GM19099 (cell line): ENCODE data around the gene SZRD1.

Experiments used
- POLR2A ChIP-seq: IDR thresholded peaks from 3 replicates; pipeline ENCODE4 v1.6.1; 2011; ENCODE audit warnings: low read depth; ENCODE audit not compliant: insufficient read length; ENCODE audit errors: extremely low read depth

The SZRD1 gene

GRCh38 chr1:16385659-16386453 lies 18.8 kb downstream of the SZRD1 start:
- no peak for TF ChIP-seq POLR2A

GRCh38 chr1:16386454-16387113 lies 19.5 kb downstream of the SZRD1 start:
- no peak for TF ChIP-seq POLR2A

- no peak for TF ChIP-seq POLR2A
These were observed 20.5 kb downstream of the SZRD1 start for GRCh38 chr1:16387201-16388188.

GRCh38 chr1:16391411-16391810 lies 24.4 kb downstream of the SZRD1 start:
- TF ChIP-seq POLR2A, result no peak

- no peak for TF ChIP-seq POLR2A
These were observed 25.9 kb downstream of the SZRD1 start for GRCh38 chr1:16392740-16393569.

- TF ChIP-seq POLR2A, result no peak
These were observed 26.8 kb downstream of the SZRD1 start for GRCh38 chr1:16393570-16394521.

- TF ChIP-seq POLR2A, result no peak
These were observed 27.9 kb downstream of the SZRD1 start for GRCh38 chr1:16394977-16395376.

GRCh38 chr1:16396591-16396990 lies 29.5 kb downstream of the SZRD1 start:
- no peak for TF ChIP-seq POLR2A

- no peak for TF ChIP-seq POLR2A
These were observed 30.1 kb downstream of the SZRD1 start for GRCh38 chr1:16397120-16397519.

- no peak for TF ChIP-seq POLR2A
These were observed 31.4 kb downstream of the SZRD1 start for GRCh38 chr1:16398371-16398953.

- no peak for TF ChIP-seq POLR2A
These were observed 35.7 kb downstream of the SZRD1 start for GRCh38 chr1:16402742-16403141.

GRCh38 chr1:16405441-16405840 lies 38.4 kb downstream of the SZRD1 start:
- no peak for TF ChIP-seq POLR2A

GRCh38 chr1:16406868-16407267 lies 39.8 kb downstream of the SZRD1 start:
- no peak for TF ChIP-seq POLR2A
